A673 (cell line): ENCODE results near the gene ZBTB45.

ENCODE experiments used
- CTCF ChIP-seq: fragments of 300-800, 200-600 bp; sonication (generic); conservative IDR thresholded peaks from 2 replicates; pipeline ENCODE4 v1.5.1; 2017; ENCODE audit warnings: low read depth, mild to moderate bottlenecking, antibody characterized with exemption, low read length, moderate library complexity, mixed read lengths
- EZH2 ChIP-seq: fragments of 200-600 bp; sonication (generic); IDR thresholded peaks from 2 replicates; pipeline ENCODE4 v1.6.1; 2017; ENCODE audit warnings: borderline replicate concordance, low read depth, mild to moderate bottlenecking, mixed read lengths, antibody characterized with exemption, low read length; ENCODE audit not compliant: poor library complexity, severe bottlenecking

- TF ChIP-seq CTCF (no peak), EZH2 (no peak)
Observed at GRCh38 chr19:58509731-58510083, 9.9 kb downstream of the ZBTB45 start.
